ENCODE results near the gene ARVCF.

Gene ARVCF

DNA sequence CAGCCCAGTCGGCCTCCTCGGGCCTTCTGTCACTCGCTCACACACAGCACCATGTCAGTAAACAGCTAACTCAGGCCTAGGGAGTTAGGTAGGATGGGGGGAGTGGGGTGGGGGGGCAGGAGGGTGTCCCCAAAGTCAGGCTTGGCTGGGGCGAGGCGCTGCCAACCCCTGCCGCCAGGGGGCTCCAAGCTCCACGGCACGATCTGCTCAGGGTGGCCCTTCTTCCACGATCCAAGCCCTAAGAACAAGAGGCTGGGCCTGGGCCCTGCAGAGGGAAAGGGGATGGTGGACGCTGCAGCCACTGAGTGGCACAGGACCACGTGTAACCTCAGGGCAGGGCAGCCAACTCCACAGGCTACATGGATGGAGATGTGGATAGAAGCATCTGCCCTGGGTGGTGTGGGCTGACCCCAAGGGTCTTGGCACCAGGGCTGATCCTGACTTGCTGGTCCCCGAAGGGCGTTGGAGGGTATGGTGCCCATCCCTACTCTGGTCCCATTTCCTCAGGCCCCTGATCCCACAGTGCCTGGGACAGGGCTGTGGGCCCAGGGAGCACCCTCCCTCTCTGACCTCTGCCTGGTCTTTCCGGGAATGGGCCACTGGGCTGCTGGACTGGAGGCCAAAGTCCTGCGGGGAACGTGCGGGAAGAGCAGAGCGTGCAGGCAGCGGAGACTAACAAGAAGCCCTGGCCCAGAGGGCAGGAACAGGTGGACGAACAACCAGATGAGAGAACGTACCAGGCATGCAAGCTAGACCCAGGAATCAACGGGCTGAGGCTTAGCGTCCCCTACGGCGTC is 45.9 kb downstream of the ARVCF start:
- H3K4me3 ChIP-seq: no peak overlapping the region
- H3K27ac ChIP-seq: peak overlapping the region in 1 of 2 donors; percentile 64
- no peak for DNase-seq (ENCODE audit: low spot score)
- TF ChIP-seq CTCF (IDR thresholded peaks at IDR 0.05): peak; percentile 97

DNA sequence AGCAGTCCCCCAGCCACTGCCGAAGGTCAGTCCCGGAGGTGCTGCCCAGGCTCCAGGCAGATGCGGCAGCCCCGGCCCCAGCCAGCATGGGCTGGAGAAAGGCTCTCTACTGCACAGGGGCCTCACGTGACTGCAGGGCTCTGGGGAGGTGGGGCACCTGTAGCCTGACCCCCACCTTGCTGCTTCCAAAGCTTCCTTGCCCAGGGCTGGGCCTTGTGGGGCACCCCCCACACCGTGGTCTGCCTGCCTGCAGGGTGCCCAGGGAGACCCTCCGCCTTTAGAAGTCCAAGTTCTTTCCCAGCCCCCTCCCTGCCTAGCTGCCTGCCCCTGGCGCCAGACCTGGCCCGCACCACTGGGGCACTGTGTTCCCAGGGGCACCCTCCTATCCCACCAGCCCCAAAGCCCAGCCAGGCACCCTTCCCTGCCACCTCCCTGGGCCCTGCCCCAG is 46.6 kb downstream of the ARVCF start:
- no peak for DNase-seq (ENCODE audit: low spot score)
- no peak for TF ChIP-seq CTCF (IDR thresholded peaks at IDR 0.05)
- Histone ChIP-seq H3K4me3 (no peak overlapping the region), H3K27ac (peak overlapping the region in 1 of 2 donors; percentile 64)

DNA sequence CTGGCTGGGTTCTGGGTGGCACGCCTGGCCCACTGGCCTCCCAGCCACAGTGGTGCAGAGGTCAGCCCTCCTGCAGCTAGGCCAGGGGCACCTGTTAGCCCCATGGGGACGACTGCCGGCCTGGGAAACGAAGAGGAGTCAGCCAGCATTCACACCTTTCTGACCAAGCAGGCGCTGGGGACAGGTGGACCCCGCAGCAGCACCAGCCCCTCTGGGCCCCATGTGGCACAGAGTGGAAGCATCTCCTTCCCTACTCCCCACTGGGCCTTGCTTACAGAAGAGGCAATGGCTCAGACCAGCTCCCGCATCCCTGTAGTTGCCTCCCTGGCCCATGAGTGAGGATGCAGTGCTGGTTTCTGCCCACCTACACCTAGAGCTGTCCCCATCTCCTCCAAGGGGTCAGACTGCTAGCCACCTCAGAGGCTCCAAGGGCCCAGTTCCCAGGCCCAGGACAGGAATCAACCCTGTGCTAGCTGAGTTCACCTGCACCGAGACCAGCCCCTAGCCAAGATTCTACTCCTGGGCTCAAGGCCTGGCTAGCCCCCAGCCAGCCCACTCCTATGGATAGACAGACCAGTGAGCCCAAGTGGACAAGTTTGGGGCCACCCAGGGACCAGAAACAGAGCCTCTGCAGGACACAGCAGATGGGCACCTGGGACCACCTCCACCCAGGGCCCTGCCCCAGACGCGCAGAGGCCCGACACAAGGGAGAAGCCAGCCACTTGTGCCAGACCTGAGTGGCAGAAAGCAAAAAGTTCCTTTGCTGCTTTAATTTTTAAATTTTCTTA is 47.3 kb downstream of the ARVCF start:
- H3K27ac ChIP-seq: no peak overlapping the region
- no peak for TF ChIP-seq CTCF (IDR thresholded peaks at IDR 0.05)
- no peak for DNase-seq (ENCODE audit: low spot score)
- H3K4me3 ChIP-seq: no peak overlapping the region

GRCh38 chr22:19968450-19968891 is 48.2 kb downstream of the ARVCF start:
- no peak overlapping the region for H3K4me3 ChIP-seq
- TF ChIP-seq CTCF (IDR thresholded peaks at IDR 0.05): no peak
- no peak for DNase-seq (ENCODE audit: low spot score)
- no peak overlapping the region for H3K27ac ChIP-seq

GRCh38 chr22:19967850-19968449 is 48.7 kb downstream of the ARVCF start:
- DNase-seq (ENCODE audit: low spot score): no peak
- H3K4me3 ChIP-seq: no peak overlapping the region
- no peak overlapping the region for H3K27ac ChIP-seq
- TF ChIP-seq CTCF (IDR thresholded peaks at IDR 0.05): no peak

GRCh38 chr22:19966908-19967750 is 49.5 kb downstream of the ARVCF start:
- no peak for TF ChIP-seq CTCF (IDR thresholded peaks at IDR 0.05)
- DNase-seq (ENCODE audit: low spot score): no peak
- H3K27ac ChIP-seq: no peak overlapping the region
- no peak overlapping the region for H3K4me3 ChIP-seq

All from coronary artery (tissue), 2 donors.